Ishikawa (cell line): ENCODE measurements around the gene SFT2D3.

Experiments used
- EP300 ChIP-seq: IDR thresholded peaks from 2 replicates; pipeline ENCODE4 v1.6.1; 2012; ENCODE audit warnings: borderline replicate concordance
- NFIC ChIP-seq: IDR thresholded peaks from 2 replicates; pipeline ENCODE4 v1.6.1; 2012
- TAF1 ChIP-seq: IDR thresholded peaks from 2 replicates; pipeline ENCODE4 v1.6.1; 2012; ENCODE audit warnings: low read depth, mild to moderate bottlenecking
- TF ChIP-seq, protein P1 (sequence below): IDR thresholded peaks from 2 replicates; pipeline ENCODE4 v1.6.1; 2012

DNA sequence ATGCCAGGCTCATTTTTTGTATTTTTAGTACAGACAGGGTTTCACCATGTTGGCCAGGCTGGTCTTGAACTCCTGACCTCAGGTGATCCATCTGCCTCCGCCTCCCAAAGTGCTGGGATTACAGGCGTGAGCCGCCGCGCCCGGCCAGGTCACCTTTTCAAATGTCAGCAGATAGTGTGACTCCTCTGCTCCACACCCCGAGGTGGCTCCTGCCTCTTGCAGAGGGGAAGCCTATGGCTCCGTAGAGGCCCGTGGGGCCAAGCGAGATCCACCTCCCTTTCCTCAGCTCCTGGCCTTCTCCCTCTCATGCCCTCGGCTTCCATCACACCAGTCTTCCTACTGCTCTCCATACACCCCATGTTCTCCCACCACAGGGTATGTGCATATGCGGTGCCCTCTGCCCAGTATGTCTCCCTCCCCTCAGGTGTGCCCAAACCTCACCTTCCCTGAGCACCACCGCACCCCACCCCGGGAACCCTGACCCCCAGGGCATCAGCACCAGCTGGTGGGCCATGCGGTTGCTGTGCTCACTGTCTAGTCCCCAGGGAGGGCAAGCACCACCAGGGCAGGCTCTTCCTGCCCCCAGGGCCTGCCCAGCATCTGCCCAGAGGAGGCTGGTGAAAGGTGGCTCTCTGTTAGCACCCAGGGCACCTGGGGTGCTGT lies 44.6 kb upstream of the SFT2D3 start:
- TF ChIP-seq NFIC (no peak), EP300 (no peak), TAF1 (no peak)
- TF ChIP-seq, protein P1, sequence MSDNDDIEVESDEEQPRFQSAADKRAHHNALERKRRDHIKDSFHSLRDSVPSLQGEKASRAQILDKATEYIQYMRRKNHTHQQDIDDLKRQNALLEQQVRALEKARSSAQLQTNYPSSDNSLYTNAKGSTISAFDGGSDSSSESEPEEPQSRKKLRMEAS, result no peak
